ENCODE data around the gene CKAP4.

The CKAP4 gene

DNA sequence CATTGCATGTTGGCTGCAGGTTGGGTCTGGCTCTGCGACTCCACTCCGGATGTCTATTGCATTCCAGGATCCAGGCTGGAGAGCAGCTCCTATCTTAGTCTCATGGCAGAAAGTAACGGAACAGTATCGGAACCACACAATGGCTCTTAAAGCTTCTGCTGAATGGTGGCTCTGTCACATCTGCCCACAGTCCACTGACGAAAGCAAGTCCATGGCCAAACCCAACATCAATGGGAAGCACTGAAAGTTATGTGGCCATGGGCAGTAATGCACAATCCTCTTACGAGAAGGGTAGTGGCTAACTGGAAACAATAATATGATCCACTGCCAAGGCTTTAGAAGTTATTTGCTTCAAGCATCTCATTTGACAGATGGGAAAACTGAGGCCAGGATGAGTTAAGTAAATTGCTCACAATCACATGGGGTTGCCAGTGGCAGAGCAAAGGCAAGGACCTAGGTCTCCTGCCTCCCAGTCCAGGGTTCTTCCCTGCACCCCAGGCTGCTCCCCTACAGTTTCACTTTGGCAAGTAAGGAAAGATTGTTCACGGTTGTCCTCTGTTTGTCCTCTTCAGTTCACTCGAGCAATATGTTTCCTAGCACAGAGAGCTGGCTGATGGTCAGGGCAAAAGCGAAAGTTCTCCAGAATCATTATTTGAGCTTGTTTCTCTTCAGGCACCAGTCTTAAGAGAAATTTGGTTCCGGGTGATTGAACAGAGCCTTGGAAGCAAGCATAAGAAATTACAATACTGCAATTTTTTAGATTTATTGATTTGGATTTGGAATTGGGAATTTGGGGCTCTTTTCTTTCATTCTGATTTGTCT, 54.2 kb downstream of the CKAP4 start:
- H3K36me3 ChIP-seq (replicated peaks; ENCODE audit: insufficient read depth, low read length), result no peaks in the 10 kb centered on the region
- TF ChIP-seq, protein P1, sequence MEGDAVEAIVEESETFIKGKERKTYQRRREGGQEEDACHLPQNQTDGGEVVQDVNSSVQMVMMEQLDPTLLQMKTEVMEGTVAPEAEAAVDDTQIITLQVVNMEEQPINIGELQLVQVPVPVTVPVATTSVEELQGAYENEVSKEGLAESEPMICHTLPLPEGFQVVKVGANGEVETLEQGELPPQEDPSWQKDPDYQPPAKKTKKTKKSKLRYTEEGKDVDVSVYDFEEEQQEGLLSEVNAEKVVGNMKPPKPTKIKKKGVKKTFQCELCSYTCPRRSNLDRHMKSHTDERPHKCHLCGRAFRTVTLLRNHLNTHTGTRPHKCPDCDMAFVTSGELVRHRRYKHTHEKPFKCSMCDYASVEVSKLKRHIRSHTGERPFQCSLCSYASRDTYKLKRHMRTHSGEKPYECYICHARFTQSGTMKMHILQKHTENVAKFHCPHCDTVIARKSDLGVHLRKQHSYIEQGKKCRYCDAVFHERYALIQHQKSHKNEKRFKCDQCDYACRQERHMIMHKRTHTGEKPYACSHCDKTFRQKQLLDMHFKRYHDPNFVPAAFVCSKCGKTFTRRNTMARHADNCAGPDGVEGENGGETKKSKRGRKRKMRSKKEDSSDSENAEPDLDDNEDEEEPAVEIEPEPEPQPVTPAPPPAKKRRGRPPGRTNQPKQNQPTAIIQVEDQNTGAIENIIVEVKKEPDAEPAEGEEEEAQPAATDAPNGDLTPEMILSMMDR (IDR thresholded peaks at IDR 0.05; ENCODE audit: low read length), result no peak
- TF ChIP-seq EZH2 (optimal IDR thresholded peaks at IDR 0.05; ENCODE audit: low read depth, low read length), result no peak
- no peak for TF ChIP-seq EZH2phosphoT487 (IDR thresholded peaks at IDR 0.05; ENCODE audit: low read length)
- H3K9me3 ChIP-seq (replicated peaks; ENCODE audit: insufficient read depth, low read length), result no peaks in the 10 kb centered on the region
- H3F3A ChIP-seq (ENCODE audit: insufficient read depth, low read length), result no peaks in the 10 kb centered on the region
- no peaks in the 10 kb centered on the region for H3K27me3 ChIP-seq (replicated peaks; ENCODE audit: insufficient read depth, low read length)
- no peaks in the 10 kb centered on the region for H4K20me1 ChIP-seq (ENCODE audit: insufficient read depth, low read length)
- H3K4me1 ChIP-seq (ENCODE audit: low read length), result no peaks in the 10 kb centered on the region
- H3K4me3 ChIP-seq (ENCODE audit: low read length), result no peak overlapping the region
- H3K79me2 ChIP-seq (ENCODE audit: low read length), result no peaks in the 10 kb centered on the region
- H3K4me2 ChIP-seq (ENCODE audit: low read depth, low read length), result no peak overlapping the region
- H3K9ac ChIP-seq (ENCODE audit: low read length), result no peak overlapping the region
- H3K27ac ChIP-seq (ENCODE audit: low read length), result no peak overlapping the region
- H3K9me2 ChIP-seq (replicated peaks; ENCODE audit: insufficient read depth, low read length), result no peaks in the 10 kb centered on the region
- no peak for DNase-seq
- H2AFZ ChIP-seq (ENCODE audit: low read length), result no peak overlapping the region

DNA sequence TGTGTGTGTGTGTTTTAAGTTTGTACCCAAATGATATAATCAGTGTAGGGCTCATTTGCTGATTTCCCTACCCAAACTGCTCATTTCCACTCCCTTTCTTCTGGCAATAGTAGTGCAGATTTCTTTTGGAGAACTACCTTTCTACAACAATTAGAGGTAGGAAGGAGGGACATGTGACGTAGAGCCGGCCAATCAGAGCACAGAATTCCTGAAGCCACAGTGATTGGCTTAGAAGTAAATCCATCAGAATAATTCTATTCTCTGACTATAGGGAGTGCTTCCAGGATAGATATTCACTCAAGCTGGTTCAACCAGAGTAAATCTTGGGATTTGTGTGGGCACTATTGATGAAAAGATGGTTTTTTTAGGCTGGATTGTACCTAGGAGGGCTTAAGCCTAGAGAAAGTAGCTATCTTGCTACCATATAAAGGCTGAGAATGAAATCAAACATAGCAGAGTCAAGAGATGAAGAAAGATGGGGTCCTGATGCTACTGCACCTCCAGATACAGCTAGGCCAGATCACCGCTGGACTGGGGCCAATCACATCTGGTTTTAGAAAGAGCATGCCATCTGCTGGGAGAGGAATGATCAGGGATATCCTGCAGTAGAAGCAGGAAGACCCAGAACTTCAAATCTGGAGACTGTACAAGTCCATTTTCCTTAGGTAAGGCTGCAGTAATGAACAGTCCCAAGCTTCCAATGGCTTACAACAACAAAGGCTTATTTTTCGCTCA, 55.0 kb downstream of the CKAP4 start:
- TF ChIP-seq EZH2phosphoT487 (IDR thresholded peaks at IDR 0.05; ENCODE audit: low read length), result no peak
- TF ChIP-seq, protein P1 (IDR thresholded peaks at IDR 0.05; ENCODE audit: low read length), result no peak
- TF ChIP-seq EZH2 (optimal IDR thresholded peaks at IDR 0.05; ENCODE audit: low read depth, low read length), result no peak
- Histone ChIP-seq H3K79me2 (ENCODE audit: low read length) (no peaks in the 10 kb centered on the region), H3K4me2 (ENCODE audit: low read depth, low read length) (no peak overlapping the region)

DNA sequence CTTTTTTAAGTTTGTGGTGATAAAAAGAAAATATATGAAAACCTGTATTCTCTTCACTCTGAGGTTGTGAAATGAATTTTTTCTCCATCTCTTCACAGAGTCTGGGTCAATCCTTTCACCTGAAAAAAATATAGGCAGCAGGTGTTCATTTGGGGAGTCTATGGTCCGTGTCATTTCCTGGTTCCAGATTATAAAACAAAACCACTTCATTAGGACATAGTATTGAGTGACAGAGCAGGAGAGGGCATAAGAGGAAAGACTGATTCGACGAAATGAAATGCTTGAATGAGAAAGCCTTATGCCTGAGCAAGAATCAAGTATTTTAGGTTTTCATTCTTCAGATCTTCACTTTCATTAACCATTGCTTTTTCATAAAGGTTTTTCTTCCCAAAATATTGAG, 57.2 kb downstream of the CKAP4 start:
- H4K20me1 ChIP-seq (ENCODE audit: insufficient read depth, low read length), result no peaks in the 10 kb centered on the region
- no peak overlapping the region for H2AFZ ChIP-seq (ENCODE audit: low read length)
- H3K4me1 ChIP-seq (ENCODE audit: low read length), result no peaks in the 10 kb centered on the region
- TF ChIP-seq, protein P1 (IDR thresholded peaks at IDR 0.05; ENCODE audit: low read length), result no peak
- H3K4me3 ChIP-seq (ENCODE audit: low read length), result no peak overlapping the region
- no peaks in the 10 kb centered on the region for H3K9me2 ChIP-seq (replicated peaks; ENCODE audit: insufficient read depth, low read length)
- no peaks in the 10 kb centered on the region for H3K79me2 ChIP-seq (ENCODE audit: low read length)
- DNase-seq, result no peak
- no peak overlapping the region for H3K27ac ChIP-seq (ENCODE audit: low read length)
- H3K9me3 ChIP-seq (replicated peaks; ENCODE audit: insufficient read depth, low read length), result no peaks in the 10 kb centered on the region
- H3F3A ChIP-seq (ENCODE audit: insufficient read depth, low read length), result no peaks in the 10 kb centered on the region
- no peak overlapping the region for H3K9ac ChIP-seq (ENCODE audit: low read length)
- H3K36me3 ChIP-seq (replicated peaks; ENCODE audit: insufficient read depth, low read length), result no peaks in the 10 kb centered on the region
- H3K4me2 ChIP-seq (ENCODE audit: low read depth, low read length), result no peak overlapping the region
- H3K27me3 ChIP-seq (replicated peaks; ENCODE audit: insufficient read depth, low read length), result no peaks in the 10 kb centered on the region

More for the DNA sequence above, 55.0 kb downstream of the CKAP4 start:
- no peaks in the 10 kb centered on the region for H3K27me3 ChIP-seq (replicated peaks; ENCODE audit: insufficient read depth, low read length)
- no peaks in the 10 kb centered on the region for H3K9me3 ChIP-seq (replicated peaks; ENCODE audit: insufficient read depth, low read length)
- no peak overlapping the region for H2AFZ ChIP-seq (ENCODE audit: low read length)
- H4K20me1 ChIP-seq (ENCODE audit: insufficient read depth, low read length), result no peaks in the 10 kb centered on the region
- no peaks in the 10 kb centered on the region for H3F3A ChIP-seq (ENCODE audit: insufficient read depth, low read length)
- no peak overlapping the region for H3K27ac ChIP-seq (ENCODE audit: low read length)
- no peak overlapping the region for H3K4me3 ChIP-seq (ENCODE audit: low read length)
- no peak for DNase-seq
- H3K9ac ChIP-seq (ENCODE audit: low read length), result no peak overlapping the region
- no peaks in the 10 kb centered on the region for H3K36me3 ChIP-seq (replicated peaks; ENCODE audit: insufficient read depth, low read length)
- no peaks in the 10 kb centered on the region for H3K4me1 ChIP-seq (ENCODE audit: low read length)
- no peaks in the 10 kb centered on the region for H3K9me2 ChIP-seq (replicated peaks; ENCODE audit: insufficient read depth, low read length)
